Fibroblast of the conjunctiva (primary cell): ENCODE data around the gene MYH10.
A peak's percentile ranks its signal among the peaks of the same experiment; 100 is the strongest.

Experiments
- DNase-seq: peaks from one replicate; pipeline ENCODE4 v3.0.0-alpha.2; 2010; ENCODE audit warnings: low read depth

Gene MYH10

GRCh38 chr17:8609910-8610309 is 20.6 kb downstream of the MYH10 start:
- no peak for DNase-seq

- DNase-seq = no peak
Observed at GRCh38 chr17:8608001-8608400, 22.5 kb downstream of the MYH10 start.

- no peak for DNase-seq
Observed at GRCh38 chr17:8606401-8606800, 24.1 kb downstream of the MYH10 start.

GRCh38 chr17:8602679-8603078 is 27.8 kb downstream of the MYH10 start:
- DNase-seq = no peak

GRCh38 chr17:8599351-8600011 is 31.0 kb downstream of the MYH10 start:
- no peak for DNase-seq

GRCh38 chr17:8598913-8599312 is 31.6 kb downstream of the MYH10 start:
- DNase-seq = no peak

GRCh38 chr17:8593830-8594229 is 36.7 kb downstream of the MYH10 start:
- DNase-seq = no peak

GRCh38 chr17:8593276-8593675 is 37.2 kb downstream of the MYH10 start:
- no peak for DNase-seq

GRCh38 chr17:8588877-8589554 is 41.5 kb downstream of the MYH10 start:
- no peak for DNase-seq

GRCh38 chr17:8586766-8587165 is 43.8 kb downstream of the MYH10 start:
- DNase-seq = no peak

GRCh38 chr17:8585911-8586310 is 44.6 kb downstream of the MYH10 start:
- no peak for DNase-seq

- no peak for DNase-seq
Observed at GRCh38 chr17:8583954-8584353, 46.6 kb downstream of the MYH10 start.

GRCh38 chr17:8580952-8581658 is 49.4 kb downstream of the MYH10 start:
- DNase-seq = no peak

- no peak for DNase-seq
Observed at GRCh38 chr17:8577868-8578267, 52.7 kb downstream of the MYH10 start.

GRCh38 chr17:8576559-8577294 is 53.8 kb downstream of the MYH10 start:
- DNase-seq = no peak

- no peak for DNase-seq
Observed at GRCh38 chr17:8574687-8575086, 55.8 kb downstream of the MYH10 start.

- DNase-seq = no peak
Observed at GRCh38 chr17:8572764-8573163, 57.8 kb downstream of the MYH10 start.

GRCh38 chr17:8563981-8564602 is 66.4 kb downstream of the MYH10 start:
- DNase-seq = peak; percentile 43

- DNase-seq = no peak
Observed at GRCh38 chr17:8563024-8563776, 67.3 kb downstream of the MYH10 start.

GRCh38 chr17:8558144-8558543 is 72.4 kb downstream of the MYH10 start:
- no peak for DNase-seq

GRCh38 chr17:8557176-8557806 is 73.2 kb downstream of the MYH10 start:
- DNase-seq = no peak
